ENCODE data around the gene BBX. TPM values are rescaled to one million over a fixed set of nuclear protein-coding genes. Genes with fewer than 3 reads are reported as not detected.
"Not testable (repeated sequence)": the region's sequence is repeated elsewhere in the genome, so short reads cannot be mapped to it uniquely, and the experiment has no call there.

BBX gene
- total RNA-seq, 2 donors from 2014 or later: 38.4 to 42.1 TPM

DNA sequence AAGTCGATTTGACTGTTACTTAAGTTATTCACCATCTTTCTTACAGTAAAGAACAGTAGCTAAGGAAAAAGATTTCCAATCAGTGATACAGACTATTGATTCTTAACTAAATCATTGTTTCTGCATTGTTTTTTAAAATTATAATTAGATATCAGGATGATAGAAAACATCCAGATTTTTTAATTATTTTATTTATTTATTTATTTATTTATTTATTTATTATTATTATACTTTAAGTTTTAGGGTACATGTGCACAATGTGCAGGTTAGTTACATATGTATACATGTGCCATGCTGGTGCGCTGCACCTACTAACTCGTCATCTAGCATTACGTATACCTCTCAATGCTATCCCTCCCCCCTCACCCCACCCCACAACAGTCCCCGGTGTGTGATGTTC lies 169.2 kb downstream of the BBX start:
- intact Hi-C loops (cut with DNase I); DNase-seq; ATAC-seq: not testable (repeated sequence)

DNA sequence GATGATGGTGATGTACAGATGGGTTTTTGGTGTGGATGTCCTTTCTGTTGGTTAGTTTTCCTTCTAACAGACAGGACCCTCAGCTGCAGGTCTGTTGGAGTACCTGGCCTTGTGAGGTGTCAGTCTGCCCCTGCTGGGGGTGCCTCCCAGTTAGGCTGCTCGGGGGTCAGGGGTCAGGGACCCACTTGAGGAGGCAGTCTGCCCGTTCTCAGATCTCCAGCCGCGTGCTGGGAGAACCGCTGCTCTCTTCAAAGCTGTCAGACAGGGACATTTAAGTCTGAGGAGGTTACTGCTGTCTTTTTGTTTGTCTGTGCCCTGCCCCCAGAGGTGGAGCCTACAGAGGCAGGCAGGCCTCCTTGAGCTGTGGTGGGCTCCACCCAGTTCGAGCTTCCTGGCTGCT lies 174.6 kb downstream of the BBX start:
- DNase-seq; intact Hi-C loops (cut with DNase I); ATAC-seq: not testable (repeated sequence)

DNA sequence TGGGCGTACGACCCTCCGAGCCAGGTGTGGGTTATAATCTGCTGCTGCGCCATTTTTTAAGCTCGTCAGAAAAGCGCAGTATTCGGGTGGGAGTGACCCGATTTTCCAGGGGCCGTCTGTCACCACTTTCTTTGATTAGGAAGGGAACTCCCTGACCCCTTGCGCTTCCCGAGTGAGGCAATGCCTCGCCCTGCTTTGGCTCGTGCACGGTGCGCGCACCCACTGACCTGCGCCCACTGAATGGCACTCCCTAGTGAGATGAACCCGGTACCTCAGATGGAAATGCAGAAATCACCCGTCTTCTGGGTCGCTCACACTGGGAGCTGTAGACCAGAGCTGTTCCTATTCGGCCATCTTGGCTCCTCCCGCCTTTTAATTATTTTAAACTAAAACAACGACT lies 175.1 kb downstream of the BBX start:
- DNase-seq; ATAC-seq; intact Hi-C loops (cut with DNase I): not testable (repeated sequence)

DNA sequence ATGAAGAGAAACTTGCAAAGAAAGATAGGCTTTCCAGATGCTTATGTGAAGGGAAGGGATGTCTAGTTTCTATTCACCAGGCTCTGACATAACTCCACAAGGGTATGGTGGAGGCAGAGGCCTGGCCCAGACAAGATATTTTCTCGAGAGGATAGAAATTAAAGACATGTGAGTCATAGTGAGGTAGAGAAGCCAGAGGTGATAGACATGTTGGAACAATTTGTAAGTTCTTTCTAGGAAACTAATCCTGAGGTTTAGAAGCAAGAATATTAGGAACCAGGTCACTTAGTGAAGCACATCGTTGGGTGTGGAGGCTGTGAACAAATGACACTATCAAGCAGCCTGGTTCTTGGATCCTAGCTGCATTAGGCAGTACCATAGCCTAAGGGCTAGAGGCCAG lies 176.9 kb downstream of the BBX start:
- intact Hi-C loops (cut with DNase I): no loop called here
- ATAC-seq (peak in 1 of 2 donors; percentile 59), DNase-seq (no peak)

DNA sequence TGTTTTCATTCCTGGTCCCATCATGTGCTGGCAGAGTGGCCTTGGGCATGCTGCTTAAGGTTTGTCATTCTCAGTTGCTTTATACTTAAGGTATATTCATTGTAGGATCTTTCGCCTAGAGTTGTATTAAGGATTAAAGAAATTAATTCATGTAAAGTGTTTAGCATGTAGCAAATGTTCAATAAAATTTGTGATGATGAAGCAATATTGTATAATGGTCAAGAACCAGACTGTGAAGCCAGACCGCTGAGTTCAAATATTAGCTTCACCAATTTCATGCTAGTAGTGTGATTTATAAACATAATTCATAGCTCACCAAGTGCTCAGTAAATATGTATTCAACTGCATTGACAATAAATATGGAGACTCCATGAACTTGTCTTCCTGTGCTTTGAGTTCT lies 178.5 kb downstream of the BBX start:
- intact Hi-C loops (cut with DNase I): no loop called here
- DNase-seq (no peak), ATAC-seq (no peak)

DNA sequence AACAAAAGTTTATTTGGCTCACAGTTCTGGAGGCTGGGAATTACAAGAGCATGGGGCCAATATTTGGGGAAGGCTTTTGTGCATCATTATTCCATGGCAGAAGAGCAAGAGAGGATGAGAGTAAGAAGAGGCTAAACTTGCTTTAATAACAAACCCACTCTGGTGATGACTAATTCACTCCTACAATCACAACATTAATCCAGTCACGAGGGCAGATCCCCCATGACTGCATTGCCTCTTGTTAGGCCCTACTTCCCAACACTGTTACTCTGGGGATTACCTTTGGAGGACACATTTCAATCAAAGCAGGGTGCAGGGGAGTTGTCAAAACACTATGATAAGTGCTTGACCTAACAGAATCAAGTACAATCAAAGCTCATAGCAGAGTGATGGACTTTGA lies 181.7 kb downstream of the BBX start:
- intact Hi-C loops (cut with DNase I): no loop called here
- no peak for ATAC-seq
- DNase-seq: no peak

DNA sequence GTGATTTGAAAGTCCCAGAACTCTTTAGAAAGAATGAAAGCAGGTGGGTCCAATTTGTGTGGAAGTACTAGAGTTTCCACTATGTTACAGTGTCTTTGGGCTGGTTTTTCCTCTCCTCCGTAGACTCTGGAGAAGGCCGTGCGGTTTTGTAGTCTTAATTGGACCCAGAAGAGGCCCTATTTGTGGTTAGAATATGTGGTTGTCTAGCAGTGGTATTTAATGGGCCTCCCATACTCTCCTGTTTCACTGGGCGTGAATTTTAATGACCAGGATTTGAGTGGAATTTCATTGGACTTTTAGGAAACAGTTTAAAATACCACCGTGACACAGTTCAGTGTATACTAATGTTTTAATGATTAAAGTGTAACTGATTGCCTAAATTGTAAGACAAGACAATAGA lies 182.3 kb downstream of the BBX start:
- intact Hi-C loops (cut with DNase I): no loop called here
- no peak for ATAC-seq

DNA sequence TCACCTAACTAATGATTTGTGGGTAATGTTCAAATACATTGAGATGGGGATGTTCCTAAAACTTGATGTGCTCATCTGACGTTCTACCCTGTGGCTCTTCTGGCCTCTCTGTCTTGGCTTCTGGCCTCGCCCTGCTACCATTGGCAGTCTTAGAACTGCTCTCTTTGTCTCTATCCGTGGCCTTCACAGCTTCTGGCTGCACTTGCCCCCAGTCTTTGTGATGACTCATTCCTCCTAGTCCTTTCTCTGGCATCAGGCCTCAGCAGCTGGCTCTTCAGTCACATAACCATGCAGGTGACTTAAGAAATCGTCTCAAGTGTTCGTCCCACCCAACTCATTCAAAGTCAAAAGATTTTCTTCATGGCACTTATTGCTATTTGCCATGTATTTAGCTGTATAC lies 188.1 kb downstream of the BBX start:
- peak in 1 of 2 donors; percentile 93 for ATAC-seq
- intact Hi-C loops (cut with DNase I): no loop called here
- DNase-seq: peak; percentile 50

More for the DNA sequence above, 182.3 kb downstream of the BBX start:
- no peak for DNase-seq

DNA sequence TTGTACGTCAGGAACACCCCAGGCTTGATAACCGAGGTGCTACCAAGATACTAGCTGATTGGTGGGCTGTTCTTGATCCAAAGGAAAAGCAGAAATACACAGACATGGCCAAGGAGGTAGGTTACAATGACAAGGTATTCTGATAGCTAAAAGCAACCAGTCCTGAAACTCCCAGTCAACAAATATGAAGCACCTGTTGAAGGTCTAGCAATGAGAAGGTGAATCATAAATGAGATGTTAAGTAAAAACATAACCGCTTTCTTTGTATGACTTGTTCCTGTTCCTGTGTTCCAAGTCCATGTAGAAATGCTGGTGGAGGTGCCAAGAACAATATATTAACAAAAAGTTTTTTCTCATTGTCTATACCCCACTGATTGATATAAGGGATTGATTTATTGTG lies 194.0 kb downstream of the BBX start:
- DNase-seq (no peak), ATAC-seq (no peak)
- intact Hi-C loops (cut with DNase I): no loop called here

DNA sequence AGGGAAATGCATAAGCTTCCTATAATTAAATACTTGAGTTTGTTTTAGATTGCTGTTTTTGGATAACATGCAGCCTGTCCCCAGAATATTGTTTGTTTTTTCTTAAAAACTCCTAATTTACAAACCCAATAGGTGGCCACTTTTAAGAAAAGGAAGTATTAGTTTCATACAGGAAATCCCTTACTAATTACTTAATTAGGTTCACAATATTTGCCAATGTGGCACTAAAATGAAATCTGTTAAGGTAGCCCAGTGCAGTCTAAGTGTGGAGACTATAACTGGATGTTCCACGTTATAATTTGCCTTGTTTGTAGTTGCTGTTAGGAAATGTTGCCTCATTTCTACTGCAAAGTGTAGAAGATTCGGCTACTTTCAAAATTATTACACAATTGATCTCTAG lies 195.8 kb downstream of the BBX start:
- intact Hi-C loops (cut with DNase I): no loop called here
- no peak for ATAC-seq
- no peak for DNase-seq

DNA sequence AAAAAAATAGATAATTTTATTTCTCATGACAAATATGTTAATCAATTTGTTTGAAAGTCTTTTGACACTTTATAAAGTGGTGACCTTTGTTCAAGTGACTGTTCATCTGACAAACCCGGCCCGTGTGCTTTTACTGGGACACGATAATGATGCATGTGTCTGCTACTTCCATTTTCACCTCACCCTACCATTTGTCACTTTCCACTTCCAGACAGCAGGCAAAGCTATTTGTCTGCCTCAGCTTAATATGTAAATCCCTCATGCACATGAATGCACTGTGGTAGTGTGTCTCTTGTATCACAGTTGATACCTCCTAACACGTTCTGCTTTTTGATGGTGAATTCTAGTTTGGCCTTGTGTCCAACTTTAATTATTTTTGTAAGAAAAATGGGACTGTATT lies 204.3 kb downstream of the BBX start:
- no peak for DNase-seq
- no peak for ATAC-seq
- intact Hi-C loops (cut with DNase I): no loop called here

DNA sequence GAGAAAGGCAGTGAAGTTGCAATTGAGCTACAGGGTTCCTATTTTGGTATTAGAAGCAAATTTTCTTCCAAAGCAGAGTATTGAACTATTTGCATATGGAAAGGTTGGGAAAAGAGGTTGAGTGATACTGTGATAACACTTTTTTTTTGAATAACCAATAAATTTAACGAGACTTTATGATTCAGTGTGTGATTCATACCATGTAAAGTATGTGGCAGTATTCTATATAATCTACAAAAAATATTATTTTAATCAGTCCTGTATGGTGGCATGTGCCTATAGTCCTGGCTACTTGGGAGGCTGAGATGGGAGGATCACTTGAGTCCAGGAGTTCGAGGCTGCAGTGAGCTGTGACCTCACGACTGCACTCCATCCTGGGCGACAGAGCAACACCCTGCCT lies 206.9 kb downstream of the BBX start:
- DNase-seq (no peak), ATAC-seq (no peak)
- intact Hi-C loops (cut with DNase I): no loop called here

DNA sequence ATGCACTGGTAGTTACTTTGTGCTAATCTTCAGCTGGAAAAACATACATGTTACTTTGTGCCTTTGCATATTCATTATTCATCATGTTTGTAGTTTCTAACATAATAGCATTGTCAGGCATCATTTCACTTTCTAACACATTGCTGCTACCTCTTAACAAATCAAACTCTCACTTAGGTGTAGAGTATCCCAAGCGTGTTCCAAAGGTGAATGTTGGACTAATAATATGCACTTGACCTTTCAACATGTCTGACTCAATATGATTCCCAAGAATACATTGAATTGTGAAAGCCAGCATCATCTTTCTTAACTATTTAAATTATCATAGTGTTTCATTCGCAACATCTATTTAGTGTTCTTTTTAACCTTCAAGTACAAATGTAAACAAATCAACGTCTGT lies 211.6 kb downstream of the BBX start:
- ATAC-seq (no peak), DNase-seq (no peak)
- intact Hi-C loops (cut with DNase I): no loop called here

DNA sequence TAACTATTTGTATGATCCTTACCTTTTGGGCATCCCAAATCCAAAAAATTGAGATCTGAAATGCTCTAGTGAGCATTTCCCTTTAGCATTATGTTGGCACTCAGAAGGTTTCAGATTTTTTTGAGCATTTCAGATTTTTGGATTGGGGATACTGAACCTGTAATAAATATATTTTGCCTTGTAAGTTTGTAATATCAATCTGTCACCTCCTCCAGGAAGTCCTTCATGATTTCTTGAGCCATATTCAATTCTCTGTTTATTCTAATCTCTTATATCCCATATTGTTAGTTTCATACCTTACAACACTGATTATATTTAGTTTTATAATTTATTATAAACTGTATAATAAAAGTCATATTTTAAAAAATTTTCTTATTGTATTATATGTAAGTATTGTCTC lies 215.2 kb downstream of the BBX start:
- DNase-seq: no peak
- intact Hi-C loops (cut with DNase I): no loop called here
- ATAC-seq: no peak

DNA sequence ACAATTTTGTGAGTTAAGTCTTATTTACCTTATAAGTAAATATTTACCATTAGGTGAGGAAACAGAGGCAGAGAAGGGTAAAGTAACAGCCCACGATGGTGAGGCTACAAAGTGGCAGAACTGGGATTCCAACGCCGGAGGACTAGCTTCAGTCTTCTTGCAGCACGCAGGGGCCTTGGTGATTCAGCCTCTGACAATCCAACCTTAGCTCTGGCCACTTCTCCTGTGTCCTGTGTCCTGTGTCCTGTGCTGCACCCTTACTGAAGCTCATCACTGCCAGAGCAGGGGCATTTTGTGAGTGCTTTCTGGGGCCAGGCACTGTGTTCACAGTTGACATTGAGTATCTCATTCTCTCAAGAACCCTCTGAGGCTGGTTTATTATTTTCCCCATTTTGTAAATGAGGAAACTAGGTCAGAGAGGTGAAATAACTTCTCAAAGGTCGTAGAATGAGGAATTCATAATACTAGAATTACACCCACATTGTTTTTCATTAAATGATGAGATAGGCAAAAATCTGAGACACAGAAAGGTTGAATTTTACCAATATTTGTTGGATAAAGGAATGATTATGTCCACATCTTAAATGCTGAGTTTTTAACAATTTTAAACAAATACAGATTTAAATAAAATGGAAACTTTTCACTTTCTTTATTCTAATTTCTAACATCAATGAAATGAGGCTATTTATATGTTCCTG lies 215.9 kb downstream of the BBX start:
- ATAC-seq (no peak), DNase-seq (no peak)
- intact Hi-C loops (cut with DNase I): no loop called here

DNA sequence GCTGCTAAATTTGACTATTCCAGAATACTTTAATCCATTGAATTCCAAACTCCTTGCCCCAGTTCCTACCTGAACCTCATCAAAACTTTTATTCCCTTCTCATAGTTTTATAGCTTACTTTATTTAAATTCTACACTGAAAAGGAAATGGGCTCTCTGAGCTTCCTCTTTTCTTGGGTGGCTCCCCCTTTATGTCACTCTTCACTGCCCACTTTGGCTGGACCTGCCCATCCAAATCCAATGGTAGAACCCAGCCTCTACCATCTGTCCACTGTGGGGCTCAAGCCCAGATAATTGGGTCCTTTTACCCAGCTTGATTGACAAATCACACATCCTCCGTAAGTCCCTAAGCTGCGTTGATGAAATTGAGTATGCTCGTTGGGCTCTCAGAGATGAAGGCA lies 216.5 kb downstream of the BBX start:
- ATAC-seq (no peak), DNase-seq (no peak)
- intact Hi-C loops (cut with DNase I): no loop called here

DNA sequence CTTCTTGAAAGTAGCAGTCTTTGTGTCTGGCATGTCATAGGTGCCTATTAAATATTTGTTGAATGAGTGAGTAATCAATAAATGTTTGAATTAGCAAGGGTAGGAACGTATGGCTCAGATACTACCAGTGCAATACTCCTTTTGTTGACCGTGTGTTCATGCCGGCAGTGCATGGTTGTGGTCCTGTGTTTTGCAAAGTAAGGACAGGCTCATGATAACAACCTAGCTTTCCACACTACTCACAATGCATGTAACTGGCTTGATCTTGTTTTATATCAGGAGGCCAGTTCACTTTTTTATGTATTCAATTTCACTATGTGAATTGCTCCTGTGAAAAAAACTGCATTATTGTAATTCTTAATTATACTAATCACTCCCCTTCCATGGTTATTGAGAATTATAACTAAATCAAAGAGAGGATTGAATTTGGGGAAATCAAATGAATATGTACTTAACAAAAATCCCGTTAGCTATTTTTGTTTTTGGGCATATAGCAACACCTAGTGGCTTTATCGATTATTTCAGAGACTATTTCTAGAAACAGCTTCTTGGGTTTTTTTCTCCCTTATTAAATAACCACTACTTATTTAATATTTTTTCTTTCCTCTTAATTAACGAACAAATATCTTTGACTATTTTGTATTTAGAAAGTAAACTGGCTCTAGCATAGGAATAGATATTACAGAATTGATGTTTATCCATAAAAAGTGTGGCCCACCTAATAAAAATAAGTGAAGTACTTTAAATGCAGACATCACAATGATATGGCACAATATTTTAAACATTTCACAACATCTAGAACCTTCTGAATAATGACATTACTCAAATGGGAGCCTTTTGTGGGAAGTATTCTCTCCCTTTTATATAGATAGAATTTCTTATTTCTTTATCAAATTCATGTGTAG lies 218.5 kb downstream of the BBX start:
- intact Hi-C loops (cut with DNase I): loop anchor here (5.0 to 10.0 kb wide), 3 partner anchors 56 to 166 kb away; no protein-coding TSS in a partner anchor
- ATAC-seq (no peak), DNase-seq (no peak)

DNA sequence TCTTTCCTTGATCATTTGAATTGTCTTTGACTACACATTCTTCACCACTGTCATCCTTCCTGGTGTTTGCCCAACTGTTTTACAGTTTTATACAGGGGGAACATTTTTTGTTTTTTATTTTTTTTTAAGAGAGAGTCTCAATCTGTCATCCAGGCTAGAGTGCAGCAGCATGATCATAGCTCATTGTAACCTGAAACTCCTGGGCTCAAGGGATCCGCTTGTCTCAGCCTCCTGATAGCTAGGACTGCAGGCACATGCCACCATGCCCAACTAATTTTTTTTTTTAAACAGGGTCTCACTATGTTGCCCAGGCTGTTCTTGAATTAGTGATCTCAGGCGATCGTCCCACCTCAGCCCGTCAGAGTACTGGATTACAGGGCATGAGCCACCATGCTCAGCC lies 222.6 kb downstream of the BBX start:
- intact Hi-C loops (cut with DNase I): loop anchor here (10.0 kb wide), 2 partner anchors 61 to 171 kb away; no protein-coding TSS in a partner anchor
- DNase-seq (no peak), ATAC-seq (no peak)

DNA sequence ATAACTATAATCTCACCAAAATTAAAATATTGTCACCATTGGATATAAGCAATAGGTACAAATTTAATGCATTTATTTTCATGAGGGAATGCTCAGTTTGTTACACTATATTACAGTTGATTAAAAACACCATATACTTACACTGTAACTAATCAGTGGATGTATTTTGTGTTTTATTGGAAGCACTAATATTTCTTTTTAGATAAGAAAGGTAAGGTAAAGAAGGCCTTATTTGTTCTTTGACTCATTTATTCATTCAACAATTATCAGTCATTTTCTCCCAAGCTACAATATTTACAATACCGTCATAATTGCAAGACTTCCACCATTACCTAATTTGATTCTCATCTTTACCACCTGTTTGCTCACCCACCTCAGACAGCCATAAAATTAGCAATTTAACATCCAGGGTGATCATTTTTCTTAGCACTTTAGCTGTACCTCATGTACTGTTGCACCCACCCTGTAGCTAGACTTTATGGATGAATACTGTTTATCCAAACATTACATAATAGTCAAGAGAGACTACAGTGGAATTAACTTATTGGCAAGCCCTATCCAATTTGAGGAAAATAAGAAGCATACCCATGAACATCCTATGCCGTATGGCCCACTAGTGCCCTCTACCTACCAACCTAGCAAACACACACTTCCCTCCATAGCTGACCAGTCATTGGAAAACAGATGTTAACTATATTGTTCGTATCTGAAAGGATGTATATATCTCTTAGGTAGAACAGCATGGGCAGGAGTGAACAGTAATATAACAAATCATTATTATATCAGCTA lies 229.6 kb downstream of the BBX start:
- DNase-seq (no peak), ATAC-seq (peak in 1 of 2 donors; percentile 38)
- intact Hi-C loops (cut with DNase I): loop anchor here in 1 of 2 donors (10.0 kb wide), 1 partner anchor 92 kb away; no protein-coding TSS in a partner anchor
